Measurements from ENCODE around the gene IGFBPL1.

The IGFBPL1 gene

GRCh38 chr9:38432922-38433510, 8.8 kb upstream of the IGFBPL1 start:
- DNase-seq (ENCODE audit: low read depth): peak; percentile 17

- DNase-seq (ENCODE audit: low read depth): no peak
Measured at GRCh38 chr9:38431116-38431515, 6.9 kb upstream of the IGFBPL1 start.

GRCh38 chr9:38428062-38428461, 3.8 kb upstream of the IGFBPL1 start:
- no peak for DNase-seq (ENCODE audit: low read depth)

- DNase-seq (ENCODE audit: low read depth): no peak
Measured at GRCh38 chr9:38424918-38425317, 664 bp upstream of the IGFBPL1 start.

GRCh38 chr9:38423273-38423972, 831 bp downstream of the IGFBPL1 start:
- DNase-seq (ENCODE audit: low read depth): no peak

- no peak for DNase-seq (ENCODE audit: low read depth)
Measured at GRCh38 chr9:38422555-38423260, 1.5 kb downstream of the IGFBPL1 start.

- no peak for DNase-seq (ENCODE audit: low read depth)
Measured at GRCh38 chr9:38421498-38422211, 2.6 kb downstream of the IGFBPL1 start.

GRCh38 chr9:38419181-38419580, 5.1 kb downstream of the IGFBPL1 start:
- DNase-seq (ENCODE audit: low read depth): no peak

- DNase-seq (ENCODE audit: low read depth): no peak
Measured at GRCh38 chr9:38418366-38418765, 5.9 kb downstream of the IGFBPL1 start.

GRCh38 chr9:38417003-38417945, 7.0 kb downstream of the IGFBPL1 start:
- no peak for DNase-seq (ENCODE audit: low read depth)

- no peak for DNase-seq (ENCODE audit: low read depth)
Measured at GRCh38 chr9:38416461-38416860, 7.8 kb downstream of the IGFBPL1 start.

- no peak for DNase-seq (ENCODE audit: low read depth)
Measured at GRCh38 chr9:38415856-38416255, 8.4 kb downstream of the IGFBPL1 start.

- DNase-seq (ENCODE audit: low read depth): no peak
Measured at GRCh38 chr9:38414040-38414723, 10.1 kb downstream of the IGFBPL1 start.

- DNase-seq (ENCODE audit: low read depth): no peak
Measured at GRCh38 chr9:38413283-38413682, 11.0 kb downstream of the IGFBPL1 start.

- DNase-seq (ENCODE audit: low read depth): no peak
Measured at GRCh38 chr9:38412751-38413150, 11.5 kb downstream of the IGFBPL1 start.

GRCh38 chr9:38408719-38409118, 15.5 kb downstream of the IGFBPL1 start:
- no peak for DNase-seq (ENCODE audit: low read depth)

GRCh38 chr9:38406476-38407186, 17.6 kb downstream of the IGFBPL1 start:
- DNase-seq (ENCODE audit: low read depth): no peak

- DNase-seq (ENCODE audit: low read depth): no peak
Measured at GRCh38 chr9:38405785-38406184, 18.5 kb downstream of the IGFBPL1 start.

GRCh38 chr9:38404314-38404713, 19.9 kb downstream of the IGFBPL1 start:
- DNase-seq (ENCODE audit: low read depth): no peak

- DNase-seq (ENCODE audit: low read depth): no peak
Measured at GRCh38 chr9:38401994-38402393, 22.3 kb downstream of the IGFBPL1 start.

Measured in fibroblast of the conjunctiva (primary cell).